Suprapubic skin (tissue), 3 donors: ENCODE results near the gene SAMD4B.

ENCODE experiments used
- CTCF ChIP-seq, 2 donors: fragments of 200-600 bp in 1 of 2; fragments of 450-650 bp in 1 of 2; sonication (generic) in 1 of 2; IDR thresholded peaks; one replicate each; pipeline ENCODE4 v1.5.1; 2016 to 2019; ENCODE audit warnings: antibody characterized with exemption in 2 of 2, mild to moderate bottlenecking in 1 of 2, moderate library complexity in 1 of 2
- EP300 ChIP-seq: sonication (generic); formaldehyde crosslinking; IDR thresholded peaks from one replicate; pipeline ENCODE4 v1.6.1; 2017; ENCODE audit warnings: antibody characterized with exemption
- POLR2A ChIP-seq, 2 donors: fragments of 450-650 bp; IDR thresholded peaks; one replicate each; pipeline ENCODE4 v1.6.1; 2017; ENCODE audit warnings: antibody characterized with exemption in 2 of 2, mild to moderate bottlenecking in 2 of 2, moderate library complexity in 2 of 2

- TF ChIP-seq CTCF (IDR thresholded peaks at IDR 0.05) (no peak), POLR2A (IDR thresholded peaks at IDR 0.05) (no peak), EP300 (no peak)
Measured at GRCh38 chr19:39370735-39371134, 28.5 kb downstream of the SAMD4B start.
